Hepatocyte (in vitro differentiated cells): Measurements from ENCODE around the gene CCNF. TPM values are rescaled to one million over a fixed set of nuclear protein-coding genes. Genes with fewer than 3 reads are reported as not detected.

Experiments used
- DNase-seq: peaks from one replicate; pipeline ENCODE4 v3.0.0-alpha.2; 2016; ENCODE audit warnings: low spot score
- H2AFZ ChIP-seq: fragments of 200-600 bp; sonication (generic); 2 replicates; pipeline ENCODE4 v1.6.0; 2016; ENCODE audit warnings: antibody characterized with exemption, mild to moderate bottlenecking
- H3K27ac ChIP-seq: fragments of 200-600 bp; sonication (generic); 2 replicates; pipeline ENCODE4 v1.5.1; 2016; ENCODE audit warnings: mild to moderate bottlenecking
- H3K27me3 ChIP-seq: fragments of 200-600 bp; sonication (generic); 2 replicates; pipeline ENCODE4 v1.6.1; 2016
- H3K36me3 ChIP-seq: fragments of 200-600 bp; sonication (generic); replicated peaks from 2 replicates; pipeline ENCODE4 v1.5.1; 2016; ENCODE audit warnings: low read depth; ENCODE audit not compliant: insufficient read depth
- H3K4me1 ChIP-seq: fragments of 200-600 bp; sonication (generic); 2 replicates; pipeline ENCODE4 v1.5.1; 2016; ENCODE audit warnings: mild to moderate bottlenecking, moderate library complexity; ENCODE audit not compliant: insufficient read depth
- H3K4me2 ChIP-seq: fragments of 200-600 bp; sonication (generic); 2 replicates; pipeline ENCODE4 v1.6.0; 2016
- H3K4me3 ChIP-seq: fragments of 200-600 bp; sonication (generic); 2 replicates; pipeline ENCODE4 v1.5.1; 2016; ENCODE audit warnings: mild to moderate bottlenecking
- H3K79me2 ChIP-seq: fragments of 200-600 bp; sonication (generic); 2 replicates; pipeline ENCODE4 v1.6.0; 2017; ENCODE audit warnings: mild to moderate bottlenecking
- H3K9me2 ChIP-seq: fragments of 200-600 bp; sonication (generic); replicated peaks from 2 replicates; pipeline ENCODE4 v1.6.0; 2017; ENCODE audit warnings: mild to moderate bottlenecking; ENCODE audit not compliant: insufficient read depth
- H3K9me3 ChIP-seq: fragments of 200-600 bp; sonication (generic); 2 replicates; pipeline ENCODE4 v1.5.1; 2016; ENCODE audit warnings: low read depth, mild to moderate bottlenecking
- H4K20me1 ChIP-seq: fragments of 200-600 bp; sonication (generic); 2 replicates; pipeline ENCODE4 v1.6.0; 2016; ENCODE audit warnings: mild to moderate bottlenecking; ENCODE audit not compliant: insufficient read depth, poor library complexity, severe bottlenecking
- EZH2 ChIP-seq: fragments of 200-600 bp; sonication (generic); IDR thresholded peaks from 2 replicates; pipeline ENCODE4 v1.6.1; 2016; ENCODE audit warnings: antibody characterized with exemption, mild to moderate bottlenecking, borderline replicate concordance
- EZH2phosphoT487 ChIP-seq: fragments of 200-600 bp; sonication (generic); IDR thresholded peaks from one replicate; pipeline ENCODE4 v1.6.1; 2018; ENCODE audit warnings: antibody characterized with exemption, mild to moderate bottlenecking, low read depth, moderate library complexity; ENCODE audit not compliant: unreplicated experiment, severe bottlenecking
- WGBS: methylation state at CpG from one replicate; pipeline ENCODE4 v1.1.6; 2016; ENCODE audit warnings: low lambda C conversion rate; ENCODE audit errors: missing lambda C conversion rate; 5-methylcytosine and 5-hydroxymethylcytosine counted together
- polyA plus RNA-seq: library from polyadenylated mRNA; unstranded; fragments of >200 nt; fragmentation: Nextera tagmentation; extraction: Ambion mirVana; gene quantifications from 2 replicates; pipeline ENCODE4 v1.2.1, GENCODE V29; 2016
- total RNA-seq: library from RNA; depleted of rRNA; stranded (reverse); fragments of >200 nt; gene quantifications from 2 replicates; pipeline ENCODE4 v1.2.3, GENCODE V29; 2014
- TF ChIP-seq, protein P1 (sequence below): fragments of 200-600 bp; sonication (generic); IDR thresholded peaks from 2 replicates; pipeline ENCODE4 v1.5.1; 2016; ENCODE audit warnings: antibody characterized with exemption, mild to moderate bottlenecking; ENCODE audit not compliant: poor library complexity

Gene CCNF
- total and polyA plus RNA-seq, 2 experiments from 2014 or later, result 4.7 to 6.5 TPM

DNA sequence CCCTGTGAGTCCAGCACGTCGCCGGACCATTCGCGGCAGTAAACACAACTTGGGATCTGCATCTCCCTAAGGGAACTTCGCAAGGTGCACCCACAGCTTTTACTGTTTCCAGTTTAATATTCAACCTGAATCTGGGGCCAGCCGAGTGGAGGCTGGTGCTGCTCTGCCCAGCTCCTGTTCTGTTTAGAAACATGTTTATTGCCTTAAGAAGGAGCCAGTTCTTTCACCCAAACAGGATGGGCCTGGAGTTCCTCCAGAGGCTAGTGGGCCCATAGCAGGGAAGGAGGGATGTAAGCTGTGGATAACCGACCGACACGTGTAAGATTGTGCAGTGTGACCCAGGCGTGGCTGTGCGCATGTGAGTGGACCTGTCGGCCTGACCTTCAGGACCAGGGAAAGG lies 63.0 kb downstream of the CCNF start:
- no peak overlapping the region for H3K4me3 ChIP-seq
- no peak overlapping the region for H3K27ac ChIP-seq
- no peaks in the 10 kb centered on the region for H3K27me3 ChIP-seq
- H3K9me3 ChIP-seq, result no peaks in the 10 kb centered on the region
- H3K79me2 ChIP-seq, result peaks cover 54% of the 10 kb centered on the region
- H3K9me2 ChIP-seq, result no peaks in the 10 kb centered on the region
- no peak for DNase-seq
- H3K4me2 ChIP-seq, result no peak overlapping the region
- H4K20me1 ChIP-seq, result peaks cover 6% of the 10 kb centered on the region
- H3K4me1 ChIP-seq, result no peaks in the 10 kb centered on the region
- H2AFZ ChIP-seq, result no peak overlapping the region
- no peaks in the 10 kb centered on the region for H3K36me3 ChIP-seq
- 77% methylated on average over 13 of the region's 13 CpGs for WGBS
- TF ChIP-seq EZH2phosphoT487, result no peak
- TF ChIP-seq, protein P1, sequence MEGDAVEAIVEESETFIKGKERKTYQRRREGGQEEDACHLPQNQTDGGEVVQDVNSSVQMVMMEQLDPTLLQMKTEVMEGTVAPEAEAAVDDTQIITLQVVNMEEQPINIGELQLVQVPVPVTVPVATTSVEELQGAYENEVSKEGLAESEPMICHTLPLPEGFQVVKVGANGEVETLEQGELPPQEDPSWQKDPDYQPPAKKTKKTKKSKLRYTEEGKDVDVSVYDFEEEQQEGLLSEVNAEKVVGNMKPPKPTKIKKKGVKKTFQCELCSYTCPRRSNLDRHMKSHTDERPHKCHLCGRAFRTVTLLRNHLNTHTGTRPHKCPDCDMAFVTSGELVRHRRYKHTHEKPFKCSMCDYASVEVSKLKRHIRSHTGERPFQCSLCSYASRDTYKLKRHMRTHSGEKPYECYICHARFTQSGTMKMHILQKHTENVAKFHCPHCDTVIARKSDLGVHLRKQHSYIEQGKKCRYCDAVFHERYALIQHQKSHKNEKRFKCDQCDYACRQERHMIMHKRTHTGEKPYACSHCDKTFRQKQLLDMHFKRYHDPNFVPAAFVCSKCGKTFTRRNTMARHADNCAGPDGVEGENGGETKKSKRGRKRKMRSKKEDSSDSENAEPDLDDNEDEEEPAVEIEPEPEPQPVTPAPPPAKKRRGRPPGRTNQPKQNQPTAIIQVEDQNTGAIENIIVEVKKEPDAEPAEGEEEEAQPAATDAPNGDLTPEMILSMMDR, result no peak
- no peak for TF ChIP-seq EZH2

DNA sequence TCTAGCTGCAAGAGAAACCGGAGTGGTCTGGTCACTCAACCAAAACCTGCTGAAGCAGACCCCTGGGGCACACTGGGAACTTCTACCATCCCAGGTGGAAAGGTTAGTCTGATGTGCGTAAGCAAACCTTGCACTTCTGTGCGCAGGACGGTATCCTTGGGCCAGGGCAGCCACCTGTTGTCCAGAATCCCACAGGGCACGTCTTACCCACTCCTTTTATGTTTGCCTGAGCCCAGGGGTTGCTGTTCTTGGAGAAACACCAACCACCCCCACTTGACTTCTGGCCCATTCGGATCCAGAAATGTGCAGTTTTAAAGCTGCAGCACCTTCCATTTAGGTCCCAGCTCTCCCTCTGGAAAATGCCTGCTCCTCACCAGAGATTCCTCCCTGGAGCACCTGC lies 64.4 kb downstream of the CCNF start:
- Histone ChIP-seq H3K4me3 (no peak overlapping the region), H3K36me3 (no peaks in the 10 kb centered on the region), H4K20me1 (peaks cover 6% of the 10 kb centered on the region), H2AFZ (no peak overlapping the region), H3K9me2 (no peaks in the 10 kb centered on the region), H3K4me1 (no peaks in the 10 kb centered on the region), H3K27me3 (no peaks in the 10 kb centered on the region), H3K9me3 (no peaks in the 10 kb centered on the region), H3K79me2 (peaks cover 41% of the 10 kb centered on the region), H3K4me2 (no peak overlapping the region), H3K27ac (no peak overlapping the region)
- TF ChIP-seq EZH2phosphoT487 (no peak), EZH2 (no peak)
- TF ChIP-seq, protein P1, result no peak
- no peak for DNase-seq
- 96% methylated on average over 6 of the region's 6 CpGs for WGBS

DNA sequence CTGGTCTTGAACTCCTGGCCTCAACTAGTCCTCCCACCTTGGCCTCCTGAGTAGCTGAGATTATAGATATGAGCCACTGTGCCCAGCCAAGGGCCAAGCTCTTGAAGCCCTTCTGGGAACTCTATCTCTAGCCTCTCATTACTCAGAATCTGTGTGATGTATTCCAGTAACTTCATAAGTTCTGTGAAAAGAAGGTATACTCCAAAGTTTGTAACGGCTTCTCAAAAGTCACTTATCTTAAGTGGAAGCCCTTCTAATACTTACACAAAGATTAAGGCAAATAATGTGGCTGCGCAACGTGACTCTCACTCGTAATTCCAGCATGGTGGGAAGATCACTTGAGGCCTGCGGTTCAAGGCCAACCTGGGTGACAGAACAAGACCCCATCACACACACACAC lies 65.4 kb downstream of the CCNF start:
- WGBS, result 92% methylated on average over 5 of the region's 5 CpGs
- DNase-seq, result no peak
- Histone ChIP-seq H3K9me3 (no peaks in the 10 kb centered on the region), H3K9me2 (no peaks in the 10 kb centered on the region), H3K4me2 (no peak overlapping the region), H2AFZ (no peak overlapping the region), H3K4me1 (no peaks in the 10 kb centered on the region), H3K36me3 (no peaks in the 10 kb centered on the region), H3K79me2 (peaks cover 33% of the 10 kb centered on the region), H3K27ac (no peak overlapping the region), H3K27me3 (no peaks in the 10 kb centered on the region), H4K20me1 (peaks cover 3% of the 10 kb centered on the region), H3K4me3 (no peak overlapping the region)
- TF ChIP-seq EZH2phosphoT487 (no peak), EZH2 (no peak)
- TF ChIP-seq, protein P1, result no peak

DNA sequence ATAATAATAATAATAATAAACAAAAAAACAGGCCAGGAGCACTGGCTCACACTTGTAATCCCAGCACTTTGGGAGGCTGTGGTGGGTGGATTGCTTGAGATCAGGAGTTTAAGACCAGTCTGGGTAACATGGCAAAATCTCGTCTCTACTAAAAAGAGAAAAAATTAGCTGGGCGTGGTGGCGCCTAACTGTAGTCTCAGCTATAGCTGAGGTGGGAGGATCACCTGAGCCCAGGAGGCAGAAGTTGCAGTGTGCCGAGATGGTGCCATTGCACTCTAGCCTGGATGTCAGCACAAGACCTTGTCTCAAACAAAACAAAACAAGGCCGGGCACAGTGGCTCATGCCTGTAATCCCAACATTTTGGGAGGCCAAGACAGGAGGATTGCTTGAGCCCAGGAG lies 65.8 kb downstream of the CCNF start:
- H3K9me3 ChIP-seq, result no peaks in the 10 kb centered on the region
- no peak for TF ChIP-seq EZH2phosphoT487
- TF ChIP-seq EZH2, result no peak
- TF ChIP-seq, protein P1, result no peak
- no peaks in the 10 kb centered on the region for H3K36me3 ChIP-seq
- H3K4me2 ChIP-seq, result no peak overlapping the region
- H3K27ac ChIP-seq, result no peak overlapping the region
- no peak for DNase-seq
- H3K9me2 ChIP-seq, result no peaks in the 10 kb centered on the region
- H3K4me1 ChIP-seq, result no peaks in the 10 kb centered on the region
- no peak overlapping the region for H3K4me3 ChIP-seq
- WGBS, result 97% methylated on average over 5 of the region's 5 CpGs
- peaks cover 29% of the 10 kb centered on the region for H3K79me2 ChIP-seq
- H4K20me1 ChIP-seq, result no peaks in the 10 kb centered on the region
- H3K27me3 ChIP-seq, result no peaks in the 10 kb centered on the region
- no peak overlapping the region for H2AFZ ChIP-seq
